Measurements from ENCODE around the gene BTBD1.

DNA sequence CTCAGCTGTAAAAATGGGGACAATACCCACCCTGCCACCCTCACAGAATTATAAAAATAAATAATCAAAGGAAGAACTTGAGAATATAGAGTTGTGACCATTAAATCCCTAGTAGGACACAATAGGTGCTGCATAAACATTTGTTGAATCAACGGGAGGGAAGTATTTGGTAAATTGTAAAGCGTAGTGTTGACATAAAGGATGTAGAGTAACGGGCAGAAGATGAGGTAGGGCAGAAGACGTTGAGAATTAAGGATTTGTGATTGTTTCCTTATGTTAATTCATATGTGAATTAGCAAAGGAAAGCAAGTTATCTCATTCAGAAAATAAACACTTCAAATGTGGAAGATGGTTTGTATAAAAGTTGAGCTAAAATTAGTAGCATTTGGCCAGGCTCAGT is 73.9 kb downstream of the BTBD1 start:
- TF ChIP-seq EZH2 (IDR thresholded peaks at IDR 0.05; ENCODE audit: insufficient read depth, poor library complexity, severe bottlenecking) (no peak), EZH2phosphoT487 (IDR thresholded peaks at IDR 0.05; ENCODE audit: insufficient read depth, low read depth) (no peak)
